Smooth muscle cell of the coronary artery (primary cell): ENCODE data around the gene LRP2BP. TPM values are rescaled to one million over a fixed set of nuclear protein-coding genes. Genes with fewer than 3 reads are reported as not detected.

Experiments
- total RNA-seq: library from RNA; depleted of rRNA; stranded (reverse); fragments of >200 nt; gene quantifications from 2 replicates; pipeline ENCODE4 v1.2.3, GENCODE V29; 2014; ENCODE audit warnings: low replicate concordance

Gene LRP2BP
- 0.35 and 0.38 TPM in 2 replicates for total RNA-seq

DNA sequence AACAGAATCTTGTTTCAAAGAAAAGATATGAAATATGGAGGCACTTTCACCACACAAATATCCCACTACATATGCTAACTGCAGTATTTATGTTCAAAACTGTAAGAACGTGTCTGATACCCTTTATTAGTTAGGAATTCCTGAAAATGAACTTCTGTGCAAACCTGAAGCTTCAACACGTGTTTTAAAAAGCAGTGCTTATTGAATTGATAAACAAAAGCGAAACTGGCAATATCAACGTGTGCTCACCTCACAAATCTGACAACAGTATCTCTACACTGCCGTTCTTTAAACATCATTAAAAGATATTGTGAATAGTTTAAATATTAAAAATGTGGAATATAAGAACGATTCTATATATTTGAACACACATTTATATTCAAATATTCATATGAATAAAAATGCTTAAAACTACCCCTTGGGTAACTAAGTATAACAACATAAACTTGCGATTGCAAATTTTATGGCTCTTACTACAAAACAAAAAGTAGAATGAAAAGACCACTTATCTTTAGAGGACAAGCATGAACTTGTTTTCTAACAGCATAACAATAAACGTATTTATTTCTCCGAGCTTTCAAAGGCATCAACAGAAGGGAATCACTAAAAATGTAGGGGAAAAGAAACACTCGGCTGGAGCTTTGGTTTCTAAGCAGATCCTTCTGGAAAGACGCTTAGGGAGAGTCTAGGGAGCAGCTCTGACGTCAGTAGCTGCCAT lies at the start of gene LRP2BP:
Gene LRP2BP (minus strand): TSS at position 687 of the 718 bp plus-strand sequence. CDS start 17,738 bp downstream, outside the sequence.

DNA sequence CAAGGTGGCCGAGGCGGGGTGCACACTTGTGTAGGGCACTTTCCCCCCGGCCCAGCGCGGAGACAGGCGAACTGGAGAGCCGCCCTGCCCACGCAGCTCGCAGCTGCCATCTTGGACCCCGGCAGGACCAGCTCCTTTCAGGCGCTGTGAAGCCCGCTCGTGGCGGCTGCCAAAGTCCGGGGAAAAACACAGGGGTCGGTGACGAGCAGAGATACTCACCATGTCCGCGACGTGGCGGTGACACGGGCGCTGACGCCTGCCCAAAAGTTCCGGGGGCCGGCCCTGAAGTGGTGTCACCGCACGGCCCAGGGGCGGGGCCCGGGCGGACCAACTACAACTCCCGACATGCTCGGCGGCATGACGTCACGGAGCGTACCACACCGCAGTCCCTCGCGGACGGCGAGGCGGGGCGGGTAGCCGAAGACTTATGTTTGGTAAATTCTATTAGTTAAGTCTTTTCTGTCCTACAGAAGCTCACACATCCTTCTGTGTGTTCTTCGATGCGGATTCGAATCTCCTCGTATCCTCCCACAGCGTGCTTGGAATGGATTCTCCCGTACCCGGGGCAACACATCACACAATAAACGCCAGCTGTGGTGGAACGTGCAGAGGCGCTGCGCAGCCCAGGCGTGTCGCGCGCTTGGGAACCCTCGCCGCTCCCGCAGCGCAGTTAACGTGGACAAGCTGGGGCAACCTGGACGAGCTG lies 30.1 kb upstream of the LRP2BP start, which contains the start of gene UFSP2:
Gene UFSP2 (minus strand): TSS at position 318 of the 706 bp plus-strand sequence. CDS start 96 bp downstream, at position 222.

DNA sequence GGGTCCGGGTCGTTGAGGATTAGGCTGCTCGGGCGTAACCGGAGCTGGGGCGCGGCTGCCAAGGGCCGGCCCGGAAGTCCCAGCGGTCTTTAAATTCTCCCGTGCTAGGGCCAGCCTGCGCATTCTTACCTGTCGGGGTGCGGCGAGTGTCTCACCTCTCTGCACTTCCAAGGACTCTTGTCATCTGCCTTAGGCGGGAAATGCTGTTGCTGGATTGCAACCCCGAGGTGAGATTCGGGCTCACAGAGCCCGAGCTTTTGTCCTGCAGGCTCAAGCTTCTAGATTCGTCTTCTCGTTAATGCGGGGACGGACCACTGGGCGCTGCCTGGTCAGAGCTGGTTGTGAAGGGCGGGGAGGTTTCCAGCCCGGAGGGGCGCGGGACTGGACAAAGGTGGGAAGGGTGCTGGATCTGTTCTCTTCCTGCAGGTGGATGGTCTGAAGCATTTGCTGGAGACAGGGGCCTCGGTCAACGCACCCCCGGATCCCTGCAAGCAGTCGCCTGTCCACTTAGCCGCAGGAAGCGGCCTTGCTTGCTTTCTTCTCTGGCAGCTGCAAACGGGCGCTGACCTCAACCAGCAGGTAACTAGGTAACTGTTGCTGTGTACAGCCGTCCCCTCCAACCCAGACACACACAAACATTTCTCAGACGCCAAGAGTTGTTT lies 1.1 kb upstream of the LRP2BP start, which contains the start of gene ANKRD37:
Gene ANKRD37 (plus strand): TSS at position 118 of the 662 bp plus-strand sequence. CDS start 83 bp downstream, at position 201.

Other genes with a start within 250 kb of the LRP2BP start
- 12.1 and 24.1 TPM in 2 replicates for gene CFAP97, start 191.9 kb downstream of the LRP2BP start, total RNA-seq
- gene SNX25, start 186.3 kb downstream of the LRP2BP start, total RNA-seq, result 20.2 and 26.0 TPM in 2 replicates
- 8.1 and 10.1 TPM in 2 replicates for gene ANKRD37, start 917 bp upstream of the LRP2BP start, total RNA-seq
- 42.8 and 43.9 TPM in 2 replicates for gene UFSP2, start 30.0 kb upstream of the LRP2BP start, total RNA-seq
- 0.59 and 1.7 TPM in 2 replicates for gene CCDC110, start 75.8 kb upstream of the LRP2BP start, total RNA-seq
- gene PDLIM3, start 139.6 kb upstream of the LRP2BP start, total RNA-seq, result 10.3 and 307 TPM in 2 replicates